NCI-H1930 (cell line): ENCODE data around the gene SLC25A45.
"Not testable (repeated sequence)": the region's sequence is repeated elsewhere in the genome, so short reads cannot be mapped to it uniquely, and the experiment has no call there.

Experiments
- DNase-seq, 2 experiments: peaks; one replicate each; lab custom pipeline; 2025; lab: John Stamatoyannopoulos, UW

The SLC25A45 gene

DNA sequence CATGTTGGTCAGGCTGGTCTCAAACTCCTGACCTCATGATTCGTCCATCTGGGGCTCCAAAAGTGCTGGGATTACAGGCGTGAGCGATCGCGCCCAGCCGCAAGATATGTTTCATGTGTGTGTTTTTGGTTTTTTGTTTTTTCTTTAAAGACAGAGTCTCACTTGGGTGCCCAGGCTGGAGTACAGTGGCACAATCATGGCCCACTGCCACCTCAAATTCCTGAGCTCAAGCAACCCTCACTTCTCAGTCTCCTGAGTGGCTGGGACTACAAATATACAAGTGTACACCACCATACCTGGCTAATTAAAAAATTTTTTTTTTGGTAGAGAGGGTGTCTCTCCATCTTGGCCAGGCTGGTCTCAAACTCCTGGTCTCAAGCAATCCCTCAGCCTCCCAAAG lies 19.5 kb downstream of the SLC25A45 start:
- no peak for DNase-seq

DNA sequence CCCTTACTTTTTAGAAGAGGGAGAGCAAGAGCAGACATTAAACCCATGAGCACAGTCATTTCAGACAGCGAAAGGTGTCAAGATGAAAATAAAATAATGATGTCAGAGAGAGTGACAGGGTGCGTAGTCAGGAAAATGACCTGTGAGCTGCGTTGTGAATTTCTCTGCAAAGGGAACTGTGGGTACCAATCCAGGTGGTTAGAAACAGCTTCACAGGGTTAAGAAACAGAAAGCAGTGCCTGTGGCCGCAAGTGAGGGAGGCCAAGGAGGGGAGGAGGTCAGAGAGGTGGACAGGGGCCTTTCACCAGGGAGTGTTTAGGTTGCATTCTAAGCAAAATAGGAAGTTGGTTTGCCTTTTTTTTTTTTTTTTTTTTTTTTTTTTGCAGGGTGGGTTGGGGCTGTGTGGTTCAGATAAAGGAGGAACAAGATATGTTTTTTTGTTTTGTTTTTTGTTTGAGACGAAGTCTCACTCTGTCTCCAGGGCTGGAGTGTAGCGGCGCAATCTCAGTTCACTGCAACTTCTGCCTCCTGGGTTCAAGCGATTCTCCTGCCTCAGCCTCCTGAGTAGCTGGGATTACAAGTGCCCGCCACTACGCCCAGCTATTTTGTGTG lies 20.0 kb downstream of the SLC25A45 start:
- DNase-seq, result no peak

DNA sequence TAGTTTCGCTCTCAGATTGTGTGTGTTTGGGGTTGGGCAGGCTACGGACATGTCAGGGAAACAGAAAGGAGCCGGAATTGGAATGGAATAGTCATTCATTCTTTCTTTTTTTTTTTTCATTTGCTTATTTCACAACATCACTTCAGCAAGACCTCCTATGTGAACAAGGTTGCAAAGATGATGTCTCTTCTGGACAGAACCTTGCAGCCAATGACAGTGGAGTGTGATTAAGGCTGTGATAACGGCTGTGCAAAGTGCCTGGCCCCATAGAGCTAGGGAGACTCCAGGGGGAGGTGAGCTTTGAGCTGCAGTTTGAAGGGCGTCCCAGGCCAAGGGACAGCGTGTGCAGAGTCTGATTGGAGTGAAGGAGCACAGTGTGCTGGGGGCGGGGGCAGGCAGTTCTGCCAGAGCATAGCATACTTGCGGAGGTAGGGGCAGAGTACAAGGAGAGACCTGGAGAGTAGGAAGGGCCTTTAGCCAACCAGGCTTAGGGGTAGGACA lies 24.5 kb downstream of the SLC25A45 start:
- no peak for DNase-seq

DNA sequence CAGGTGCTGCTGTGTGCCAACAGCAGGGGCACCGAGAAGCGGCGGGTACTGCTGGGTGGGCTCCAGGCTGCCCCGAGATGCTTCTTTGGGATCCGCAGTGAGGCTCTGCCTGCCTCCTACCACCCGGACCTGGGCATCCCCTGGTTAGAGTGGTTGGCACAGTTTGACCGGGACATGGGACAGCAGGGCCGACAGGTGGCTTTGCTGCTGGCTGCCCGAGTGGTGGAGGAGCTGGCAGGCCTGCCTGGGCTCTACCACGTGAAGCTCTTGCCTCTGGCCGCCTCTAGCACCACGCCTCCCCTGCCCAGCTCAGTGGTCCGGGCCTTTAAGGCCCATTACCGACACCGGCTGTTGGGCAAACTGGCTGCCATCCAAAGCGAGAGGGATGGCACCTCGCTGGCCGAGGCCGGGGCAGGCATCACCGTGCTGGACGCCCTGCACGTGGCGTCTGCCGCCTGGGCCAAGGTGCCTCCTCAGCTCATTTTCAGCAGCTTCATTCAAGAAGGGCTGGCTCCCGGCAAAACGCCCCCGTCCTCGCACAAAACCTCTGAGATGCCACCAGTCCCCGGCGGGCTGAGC lies 26.0 kb downstream of the SLC25A45 start:
- no peak for DNase-seq

DNA sequence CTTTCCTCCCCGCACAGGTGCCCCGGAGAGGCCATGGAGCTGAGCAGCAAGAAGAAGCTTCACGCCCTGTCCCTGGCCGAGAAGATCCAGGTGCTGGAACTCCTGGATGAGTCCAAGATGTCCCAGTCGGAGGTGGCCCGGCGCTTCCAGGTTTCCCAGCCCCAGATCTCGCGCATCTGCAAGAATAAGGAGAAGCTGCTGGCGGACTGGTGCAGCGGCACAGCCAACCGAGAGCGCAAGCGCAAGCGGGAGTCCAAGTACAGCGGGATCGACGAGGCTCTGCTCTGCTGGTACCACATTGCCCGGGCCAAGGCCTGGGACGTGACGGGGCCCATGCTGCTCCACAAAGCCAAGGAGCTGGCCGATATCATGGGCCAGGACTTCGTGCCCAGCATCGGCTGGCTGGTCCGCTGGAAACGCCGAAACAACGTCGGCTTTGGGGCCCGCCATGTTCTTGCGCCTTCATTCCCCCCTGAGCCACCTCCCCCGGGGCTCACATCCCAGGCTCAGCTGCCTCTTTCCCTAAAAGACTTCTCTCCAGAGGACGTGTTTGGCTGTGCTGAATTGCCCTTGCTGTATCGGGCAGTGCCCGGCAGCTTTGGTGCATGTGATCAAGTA lies 26.6 kb downstream of the SLC25A45 start:
- no peak for DNase-seq

DNA sequence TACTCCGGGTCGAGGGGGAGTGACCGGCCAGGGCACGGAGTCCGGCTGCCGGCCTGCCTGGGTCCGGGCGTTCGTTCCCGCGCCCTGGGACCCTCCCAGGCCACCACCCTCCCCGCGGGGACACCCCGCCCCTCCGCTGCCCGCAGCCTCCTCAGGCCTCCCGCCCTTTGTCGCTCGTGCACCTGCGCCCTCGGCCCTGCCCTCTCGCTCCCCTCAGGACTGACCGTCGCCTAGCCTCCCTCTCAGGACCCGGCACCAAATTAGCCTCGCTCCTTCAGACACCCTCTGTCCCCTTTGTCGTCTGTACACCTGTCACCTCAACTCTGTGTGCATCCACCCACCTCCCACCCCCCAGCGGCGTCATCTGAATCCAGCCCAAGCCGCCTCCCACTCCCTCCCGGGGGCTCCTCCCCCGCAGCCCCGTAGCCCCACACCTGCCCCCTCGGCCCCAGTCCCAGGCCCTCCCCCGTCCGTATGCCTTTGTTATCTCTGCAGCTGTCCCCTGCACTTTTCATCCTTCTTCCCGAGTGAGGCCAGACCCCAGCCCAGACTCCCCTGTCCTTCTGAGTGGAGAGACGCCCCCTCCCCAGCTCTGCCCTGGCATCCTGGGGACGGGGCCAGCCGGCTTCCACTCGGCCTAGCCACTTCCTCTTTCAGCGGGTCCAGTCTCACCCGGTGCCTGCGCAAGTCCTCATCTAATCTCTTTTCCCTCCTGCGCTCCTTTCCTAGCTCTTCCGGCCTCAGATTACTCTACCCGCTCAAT lies 27.3 kb downstream of the SLC25A45 start:
- peak in 1 of 2 experiments; percentile 30 for DNase-seq

DNA sequence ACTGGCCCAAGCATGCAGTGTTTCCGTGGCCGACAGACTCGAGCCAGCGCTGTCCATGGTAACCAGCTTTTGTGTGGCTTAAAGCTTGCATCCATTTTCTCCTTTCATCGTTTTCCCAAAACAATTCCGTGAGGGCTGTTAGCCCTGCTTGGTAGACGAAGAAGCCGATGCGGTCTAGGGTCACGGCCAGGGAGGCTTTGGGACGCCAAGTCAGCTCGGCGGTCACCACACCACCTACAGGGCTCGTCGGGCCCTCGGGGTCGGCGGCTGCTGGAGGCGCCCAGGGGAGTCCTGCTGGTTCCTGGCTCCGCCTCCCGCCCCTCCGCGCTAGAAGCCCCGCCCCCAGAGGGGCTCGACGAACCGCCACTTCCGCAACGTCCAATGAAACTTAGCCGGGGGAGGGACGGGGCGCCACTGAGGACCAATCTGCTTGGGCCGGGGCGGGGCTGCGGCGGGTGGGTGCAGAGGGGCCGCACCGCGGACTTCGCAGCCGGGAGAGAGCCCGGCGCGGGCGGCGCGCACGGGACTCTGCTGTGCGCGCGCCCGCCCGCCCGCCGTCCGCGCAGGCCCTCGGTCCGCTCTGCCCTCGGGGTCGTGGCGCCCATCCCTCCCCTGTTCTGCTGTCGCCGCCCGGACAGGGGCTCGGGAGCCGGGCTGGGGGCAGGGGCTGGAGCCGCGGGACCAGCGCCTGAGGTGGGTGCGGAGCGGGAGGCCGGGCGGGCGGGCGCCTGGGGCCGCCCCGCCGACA lies 28.0 kb downstream of the SLC25A45 start, which contains the start of gene TIGD3:
Gene TIGD3, plus strand, starts transcription at position 487 of the 748 bp plus-strand sequence. CDS start 1,058 bp downstream, outside the sequence.
- DNase-seq, result peak; percentile 93 to 98

DNA sequence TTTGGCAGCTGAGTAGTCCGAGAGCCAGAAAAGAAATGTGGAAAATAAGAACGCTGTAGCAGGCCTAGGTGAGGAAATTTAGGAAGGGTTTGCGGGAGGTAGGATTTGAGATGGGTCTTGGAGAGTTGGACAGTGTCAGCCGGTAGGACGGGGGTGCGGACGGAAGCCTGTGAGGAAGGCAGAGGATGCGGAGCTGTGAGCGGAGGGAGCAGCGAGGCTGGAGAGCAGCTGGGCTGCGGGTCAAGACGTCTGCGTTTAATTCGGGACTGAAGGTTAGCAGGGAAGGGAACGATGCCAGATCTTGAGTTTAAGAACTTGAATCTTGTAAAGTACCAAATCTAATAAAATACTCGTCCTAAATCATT lies 28.6 kb downstream of the SLC25A45 start:
- no peak for DNase-seq

DNA sequence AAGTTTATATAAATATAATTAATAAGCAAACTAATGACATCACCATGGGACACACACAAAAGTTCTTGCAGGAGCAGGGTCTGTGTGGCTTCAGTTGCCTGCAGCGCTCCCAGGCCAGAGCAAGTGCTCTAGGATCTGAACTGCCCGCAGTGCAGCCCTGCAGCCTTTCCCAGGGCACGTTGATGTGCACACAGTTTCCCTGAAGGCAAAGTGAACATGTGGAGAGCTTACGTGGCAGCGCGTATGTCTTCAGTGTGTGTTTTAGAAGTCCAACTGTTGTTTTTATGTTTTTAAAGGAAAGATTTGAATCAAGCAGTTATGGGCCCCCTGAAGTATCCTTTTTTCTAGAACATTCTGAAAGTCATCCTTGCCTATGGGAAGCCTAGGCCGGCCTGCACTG lies 29.1 kb downstream of the SLC25A45 start:
- no peak for DNase-seq

DNA sequence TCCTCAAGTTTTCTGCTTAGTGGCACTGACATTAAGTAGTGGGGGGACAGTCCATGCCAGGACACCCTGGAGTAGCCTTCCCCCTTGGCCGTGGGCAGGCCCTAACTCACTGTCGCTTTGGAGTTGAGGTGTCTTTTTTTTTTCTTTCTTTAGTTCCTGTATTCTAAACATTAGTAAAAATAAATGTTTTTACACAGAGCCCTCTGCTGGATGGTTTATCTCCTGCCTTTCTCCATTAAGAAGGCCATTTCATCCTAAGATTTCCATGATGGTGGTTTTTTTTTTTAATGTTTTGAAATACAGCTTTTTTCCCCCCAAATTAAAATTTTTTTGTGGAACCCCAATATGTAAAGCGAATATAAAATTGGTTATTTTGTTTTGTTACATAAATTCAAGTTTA lies 29.7 kb downstream of the SLC25A45 start:
- DNase-seq, result no peak

DNA sequence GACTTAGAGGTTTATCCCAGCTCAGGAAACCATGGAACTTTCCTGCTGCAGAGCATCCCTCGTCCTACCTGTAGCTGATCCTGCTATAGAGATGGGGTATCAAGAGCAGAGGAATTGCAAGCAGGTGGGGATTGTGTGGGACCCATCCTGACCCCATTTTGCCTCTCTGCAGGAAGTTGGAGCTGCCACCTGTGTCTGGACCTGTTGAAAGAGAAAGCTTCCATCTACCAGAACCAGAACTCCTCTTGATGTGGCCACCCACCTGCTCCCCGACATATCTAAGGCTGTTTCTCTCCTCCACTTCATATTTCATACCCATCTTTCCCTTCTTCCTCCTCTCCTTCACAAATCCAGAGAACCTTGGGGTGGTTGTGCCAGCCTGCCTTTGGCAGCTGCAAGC lies 30.9 kb downstream of the SLC25A45 start:
- DNase-seq, result no peak

DNA sequence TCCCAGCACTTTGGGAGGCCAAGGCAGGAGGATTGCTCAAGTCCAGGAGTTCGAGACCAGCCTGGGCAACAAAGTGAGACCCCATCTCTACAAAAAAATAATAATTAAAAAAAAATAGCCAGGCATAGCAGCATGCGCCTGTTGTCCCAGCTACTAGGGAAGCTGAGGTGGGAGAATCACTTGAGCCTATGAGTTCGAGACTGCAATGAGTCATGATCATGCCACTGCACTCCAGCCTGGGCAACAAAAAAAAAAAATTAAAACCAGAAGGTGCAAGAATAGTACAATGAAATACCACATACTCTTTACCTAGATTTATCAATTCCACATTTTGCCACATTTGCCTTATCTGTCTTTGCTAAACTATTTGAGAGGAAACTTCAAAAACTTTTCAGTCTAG lies 40.6 kb downstream of the SLC25A45 start:
- DNase-seq, result no peak

DNA sequence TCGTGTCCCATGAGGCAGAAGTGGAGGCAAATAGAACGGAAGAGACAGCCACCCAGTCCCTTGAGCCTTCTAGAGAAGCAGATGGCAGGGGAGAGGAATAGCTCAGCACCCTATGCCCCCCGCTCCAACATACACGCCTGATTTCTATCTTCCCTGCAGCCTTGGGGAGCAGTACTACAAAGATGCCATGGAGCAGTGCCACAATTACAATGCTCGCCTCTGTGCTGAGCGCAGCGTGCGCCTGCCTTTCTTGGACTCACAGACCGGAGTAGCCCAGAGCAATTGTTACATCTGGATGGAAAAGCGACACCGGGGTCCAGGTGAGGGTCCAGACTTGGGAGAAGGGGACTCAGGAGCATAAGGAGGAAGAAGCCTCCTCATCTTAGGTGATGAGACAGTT lies 42.2 kb downstream of the SLC25A45 start:
- DNase-seq, result no peak

DNA sequence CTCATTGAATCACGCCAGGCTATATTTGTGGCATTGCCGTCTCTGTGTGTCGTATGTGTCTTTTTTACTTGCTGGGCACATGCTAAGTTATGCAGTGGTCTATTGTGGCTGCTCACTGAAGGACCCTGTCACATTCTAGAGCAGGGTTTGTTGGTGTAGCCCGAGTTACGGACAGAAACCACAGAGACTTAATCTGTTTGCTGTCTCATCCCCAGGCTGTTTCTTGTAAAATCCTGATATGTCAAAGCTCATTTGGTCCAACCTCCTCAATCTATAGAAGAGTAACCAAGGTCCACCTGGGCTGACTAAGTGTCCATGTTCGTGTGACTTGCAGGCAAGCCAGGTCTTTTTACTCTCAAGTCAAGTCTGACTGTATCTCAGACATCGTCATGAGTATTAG lies 43.8 kb downstream of the SLC25A45 start:
- DNase-seq, result no peak

DNA sequence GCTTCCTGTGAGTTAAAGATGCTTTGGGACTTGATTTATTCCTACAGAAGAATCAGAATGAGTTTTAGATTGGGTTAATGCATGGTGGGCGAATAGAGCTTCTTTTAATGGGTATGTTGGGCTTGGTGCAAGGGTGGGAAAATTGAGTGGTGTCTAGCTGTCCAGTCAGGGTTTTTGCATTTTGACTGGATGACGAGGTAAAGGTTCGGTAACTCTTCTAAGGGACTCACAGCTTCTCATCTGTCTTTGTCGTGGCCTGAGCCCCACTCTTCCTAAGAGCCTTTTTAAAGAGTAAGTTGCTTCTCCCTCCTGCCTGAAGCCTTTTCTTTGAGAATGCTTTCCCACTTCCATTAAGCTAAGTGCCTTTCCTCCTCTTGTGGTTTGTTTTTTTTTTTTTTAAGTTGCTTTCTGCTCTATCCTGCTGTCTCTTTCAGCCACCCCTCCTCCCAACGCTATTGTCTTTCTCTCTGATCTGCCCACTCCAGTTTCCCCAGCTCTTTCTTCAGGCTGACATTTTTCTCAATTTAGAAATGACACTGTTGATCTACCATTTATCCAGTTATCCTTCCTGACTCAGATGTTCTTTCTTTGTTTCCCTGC lies 47.6 kb downstream of the SLC25A45 start:
- DNase-seq, result no peak

DNA sequence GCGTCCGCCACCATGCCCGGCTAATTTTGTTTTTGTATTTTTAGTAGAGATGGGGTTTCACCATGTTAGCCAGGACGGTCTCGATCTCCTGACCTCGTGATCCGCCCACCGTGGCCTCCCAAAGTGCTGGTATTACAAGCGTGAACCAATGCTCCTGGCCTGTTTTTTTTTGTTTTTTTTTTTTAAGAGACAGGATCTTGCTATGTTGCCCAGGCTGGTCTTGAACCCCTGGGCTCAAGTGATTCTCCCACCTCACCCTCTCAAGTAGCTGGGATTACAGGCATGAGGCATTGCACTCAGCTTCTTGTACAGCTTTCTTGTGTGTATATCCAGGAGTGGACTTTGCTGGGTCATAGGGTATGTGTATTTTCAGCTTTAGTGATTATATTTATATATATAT lies 49.9 kb downstream of the SLC25A45 start:
- DNase-seq, result not testable (repeated sequence)

DNA sequence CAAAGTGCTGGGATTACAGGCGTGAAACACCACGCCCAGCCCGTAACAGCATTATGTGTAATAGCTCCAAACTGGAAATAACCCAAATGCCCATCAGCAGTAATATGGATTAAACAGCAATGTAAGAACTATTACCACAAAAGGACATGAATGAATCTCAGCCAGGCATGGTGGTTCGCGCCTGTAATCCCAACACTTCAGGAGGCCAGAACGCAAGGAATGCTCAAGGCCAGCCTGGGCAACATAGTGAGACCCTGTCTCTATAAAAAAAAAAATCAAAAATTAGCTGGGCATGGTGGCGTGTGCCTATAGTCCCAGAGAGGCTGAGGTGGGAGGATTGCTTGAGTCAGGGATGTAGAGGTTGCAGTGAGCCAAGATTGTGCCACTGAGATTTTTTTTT lies 51.9 kb downstream of the SLC25A45 start:
- DNase-seq, result no peak

DNA sequence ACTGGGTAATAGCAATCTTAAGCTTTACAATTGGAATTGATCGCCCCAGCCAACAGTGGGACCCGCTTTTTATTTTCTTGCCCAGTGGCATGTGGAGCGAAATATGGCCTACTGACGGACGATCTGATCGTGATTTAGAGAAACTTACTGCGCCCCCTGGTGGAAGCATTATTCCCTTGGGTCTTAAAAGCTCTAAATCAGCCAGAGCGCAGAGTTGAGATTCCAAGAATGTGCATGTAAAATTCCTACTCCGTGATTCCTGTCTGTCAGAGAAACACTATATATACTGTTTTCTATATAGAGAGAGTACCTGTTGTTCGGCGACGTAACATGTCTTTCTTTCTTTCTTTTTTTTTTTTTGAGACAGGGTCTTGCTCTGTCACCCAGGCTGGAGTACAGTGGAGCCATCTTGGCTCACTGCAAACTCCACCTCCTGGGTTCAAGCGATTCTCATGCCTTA lies 52.5 kb downstream of the SLC25A45 start:
- peak; percentile 58 to 89 for DNase-seq

DNA sequence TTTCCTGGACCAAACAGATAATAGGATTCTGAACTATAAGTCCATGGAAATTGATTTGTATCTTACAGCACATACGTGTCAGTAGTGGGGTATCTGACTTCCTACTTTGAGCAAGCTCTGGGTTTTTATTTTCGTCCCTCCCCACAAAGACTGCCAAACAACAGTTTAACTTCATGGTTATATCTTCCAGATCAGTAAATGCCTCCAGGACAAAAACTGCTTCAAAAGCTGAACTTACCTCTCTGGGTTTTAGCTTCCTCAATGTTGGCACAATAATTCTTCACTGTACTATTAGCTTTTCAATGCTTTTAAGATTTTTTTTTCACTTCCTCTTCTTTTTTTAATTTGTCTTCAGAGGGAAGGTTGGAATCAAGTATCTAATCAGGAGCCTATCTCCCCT lies 53.0 kb downstream of the SLC25A45 start:
- no peak for DNase-seq

DNA sequence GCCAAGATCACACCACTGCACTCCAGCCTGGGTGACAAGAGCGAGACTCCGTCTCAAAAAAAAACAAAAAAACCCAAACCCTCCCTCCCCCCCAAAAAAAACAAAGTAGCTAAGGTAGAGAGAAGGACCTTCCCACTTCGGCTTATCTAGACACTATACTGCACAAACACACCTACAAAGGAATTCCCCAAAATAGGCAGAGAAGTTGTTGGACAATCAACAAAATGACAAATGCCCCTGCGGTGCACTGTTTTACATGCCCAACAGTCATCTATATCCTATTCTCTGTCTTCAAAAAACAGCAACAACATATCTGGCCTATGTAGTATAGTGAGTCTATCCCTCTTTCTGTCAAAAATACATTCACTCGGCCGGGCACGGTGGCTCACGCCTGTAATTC lies 55.4 kb downstream of the SLC25A45 start:
- DNase-seq, result no peak

DNA sequence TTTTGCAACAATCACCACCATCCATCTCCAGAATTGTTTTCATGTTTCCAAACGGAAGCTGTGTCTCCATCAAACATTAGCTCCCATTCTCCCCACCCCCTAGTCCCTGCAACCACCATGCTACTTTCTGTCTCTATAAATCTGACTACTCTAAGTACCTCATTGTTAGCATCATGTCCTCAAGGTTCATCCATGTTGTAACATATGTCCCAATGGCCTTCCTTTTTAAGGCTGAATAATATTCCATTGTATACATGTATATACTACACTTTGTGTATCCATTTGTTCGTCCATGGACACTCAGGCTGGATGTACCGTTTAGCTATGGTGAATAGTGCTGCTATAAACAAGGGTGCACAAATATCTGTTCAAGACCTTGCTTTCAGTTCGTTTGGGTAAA lies 57.0 kb downstream of the SLC25A45 start:
- no peak for DNase-seq
